Cardiac septum (tissue), 1 donor: ENCODE results near the gene LLGL1. TPM values are rescaled to one million over a fixed set of nuclear protein-coding genes. Genes with fewer than 3 reads are reported as not detected.

Experiments
- DNase-seq: peaks from one replicate; pipeline ENCODE4 v3.0.0-alpha.2; 2020; ENCODE audit warnings: low spot score
- intact Hi-C: fragments of 100-400 bp; cut with DNase I; formaldehyde crosslinking; loops from one replicate; pipeline ENCODE4 v1.14.0; 2022
- long read RNA-seq: library from polyadenylated mRNA; unstranded; transcript quantifications from one replicate; pipeline ENCODE4 v2.0.0, GENCODE V29; 2021
- total RNA-seq: library from RNA; stranded (reverse); fragmentation: NEBNext Ultra II Directional; extraction: Animal tissue kit (Norgen Biotek cat#: 25700); gene quantifications from one replicate; pipeline ENCODE4 v1.2.1, GENCODE V29; 2021
- donor health status: DM: no; HTN: no; CAD: no.

LLGL1 gene
- 9.6 TPM for total RNA-seq
- long read RNA-seq, partial matches to known transcripts: 2 of 4 reads
- long read RNA-seq, other reads (novel, unspliced or antisense): 2 of 4 reads

DNA sequence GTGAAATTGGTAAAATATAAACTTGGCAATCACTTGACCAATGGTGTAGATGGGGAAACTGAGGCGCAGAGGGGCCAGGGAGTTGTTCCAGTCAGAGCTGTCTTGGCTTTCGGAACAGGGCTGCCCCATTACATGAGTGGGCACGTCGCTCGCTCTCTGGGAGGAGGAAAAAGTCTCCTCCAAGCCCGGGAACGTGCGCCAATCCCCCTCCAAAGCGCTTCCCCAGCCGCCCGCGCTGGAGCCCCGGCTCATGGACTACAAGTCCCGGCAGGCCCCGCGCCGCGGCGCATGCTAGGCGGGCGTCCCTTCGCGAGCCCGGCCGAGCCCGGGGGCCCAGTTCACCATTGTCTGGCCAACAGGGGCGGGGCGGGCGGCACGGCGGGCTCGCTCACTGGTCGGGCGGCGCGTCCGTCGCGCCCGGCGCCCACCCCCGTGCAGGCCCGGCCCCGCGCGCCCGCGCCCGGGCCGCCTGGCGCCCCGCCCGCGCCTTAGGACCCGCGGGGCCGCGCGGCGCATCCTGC lies at the start of gene LLGL1:
Gene LLGL1 (plus strand): TSS at position 515 of the 521 bp plus-strand sequence. CDS start 48 bp downstream, outside the sequence.
- DNase-seq: peak; percentile 98
- intact Hi-C loops: loop anchor here (2.0 kb wide), 2 partner anchors 36 to 90 kb away; partner anchors contain the start of genes MIEF2, SMCR8 and TOP3A

DNA sequence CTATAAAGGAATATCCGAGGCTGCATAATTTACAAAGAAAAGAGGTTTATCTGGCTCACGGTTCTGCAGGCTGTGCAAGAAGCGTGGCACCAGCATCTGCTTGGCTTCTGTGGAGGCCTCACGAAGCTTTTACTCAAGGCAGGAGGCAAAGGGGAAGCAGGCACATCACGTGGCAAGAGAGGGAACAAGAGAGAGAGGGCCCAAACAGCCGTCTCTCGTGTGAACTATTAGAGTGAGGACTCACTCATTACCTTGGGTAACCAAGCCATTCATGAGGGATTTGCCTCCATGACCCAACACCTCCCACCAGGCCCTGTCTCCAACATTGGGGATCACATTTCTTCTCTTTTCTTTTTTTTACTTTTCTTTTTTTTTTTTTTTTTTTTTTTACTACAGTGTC lies 49.3 kb upstream of the LLGL1 start:
- intact Hi-C loops: no loop called here
- no peak for DNase-seq

DNA sequence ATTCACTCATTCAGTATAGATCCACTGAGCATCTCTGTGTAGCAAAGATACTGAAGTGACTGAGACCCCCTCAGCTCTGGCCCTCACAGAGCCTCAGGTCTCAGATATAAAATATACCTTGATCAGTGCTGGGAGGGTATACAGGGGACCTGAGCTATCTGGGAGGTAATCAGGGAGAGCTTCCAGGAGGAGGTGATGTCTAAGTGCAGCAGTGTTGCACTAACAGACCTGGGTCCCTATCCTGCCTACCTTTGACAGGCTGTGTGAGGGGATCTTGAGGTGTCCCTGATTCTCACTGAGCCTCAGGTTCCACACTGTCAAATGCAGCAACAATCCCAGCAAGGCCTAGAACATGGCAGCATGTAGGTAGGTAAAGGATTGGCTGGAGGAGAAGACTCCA lies 48.3 kb upstream of the LLGL1 start:
- intact Hi-C loops: no loop called here

DNA sequence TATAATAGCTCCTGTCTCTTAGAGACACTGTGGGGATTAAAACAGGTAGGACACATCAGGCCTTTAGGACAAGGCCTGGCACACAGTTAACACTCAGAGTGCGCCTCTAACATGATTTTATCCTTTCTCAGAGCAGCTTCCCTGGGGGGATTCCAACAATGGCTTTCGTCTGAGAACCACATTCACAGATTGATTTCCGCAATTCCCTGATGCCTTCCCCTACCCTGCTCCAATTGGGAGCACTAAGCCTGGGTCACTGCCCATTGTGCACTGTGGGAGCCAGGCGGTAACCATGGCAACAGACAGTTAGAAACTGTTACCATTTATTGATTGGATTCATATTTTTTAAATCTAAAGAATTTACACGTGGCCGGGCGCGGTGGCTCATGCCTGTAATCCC lies 47.7 kb upstream of the LLGL1 start:
- no peak for DNase-seq
- intact Hi-C loops: no loop called here

More for the DNA sequence above, 48.3 kb upstream of the LLGL1 start:
- DNase-seq: no peak

DNA sequence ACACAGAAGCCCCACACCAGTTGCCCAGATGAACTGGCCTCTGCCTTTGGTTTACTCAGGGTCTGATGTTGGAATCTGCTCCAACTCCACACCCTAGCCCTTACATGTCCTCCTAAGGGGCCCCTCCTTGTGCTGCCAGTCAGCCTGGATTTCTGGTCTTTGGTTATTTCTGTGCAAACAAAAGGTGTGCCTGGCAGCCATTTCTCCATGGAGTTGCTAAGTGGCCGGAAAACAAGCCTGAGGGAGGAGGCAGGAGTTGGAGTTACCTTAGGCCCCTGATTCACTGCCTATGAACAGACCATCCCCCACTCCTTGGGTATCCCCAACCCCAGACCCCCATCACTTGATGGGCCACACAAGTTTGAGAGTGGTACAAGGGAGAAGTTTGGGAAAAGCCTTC lies 46.2 kb upstream of the LLGL1 start:
- DNase-seq: no peak
- intact Hi-C loops: no loop called here

- no peak for DNase-seq
- intact Hi-C loops: no loop called here
Observed at GRCh38 chr17:18179804-18180203, 45.6 kb upstream of the LLGL1 start.

- intact Hi-C loops: no loop called here
Observed at GRCh38 chr17:18181358-18181757, 44.1 kb upstream of the LLGL1 start.

GRCh38 chr17:18182110-18182977 lies 43.1 kb upstream of the LLGL1 start:
- intact Hi-C loops: no loop called here
- DNase-seq: no peak

More at GRCh38 chr17:18181358-18181757, 44.1 kb upstream of the LLGL1 start:
- no peak for DNase-seq

- intact Hi-C loops: no loop called here
- peak; percentile 92 for DNase-seq
Observed at GRCh38 chr17:18182978-18183333, 42.5 kb upstream of the LLGL1 start.

GRCh38 chr17:18183334-18184142 lies 41.9 kb upstream of the LLGL1 start, which contains the start of gene ALKBH5:
ALKBH5 (plus strand) TSS chr17:18183828; CDS start chr17:18184244, 416 bp downstream.
- DNase-seq: peak; percentile 99
- intact Hi-C loops: loop anchor here (2.0 kb wide), 1 partner anchor 77 kb away; the partner anchor contains the start of gene MIEF2

- intact Hi-C loops: loop anchor here (2.0 kb wide), 1 partner anchor 76 kb away; the partner anchor contains the start of gene MIEF2
- peak; percentile 81 for DNase-seq
Observed at GRCh38 chr17:18184143-18185031, 41.0 kb upstream of the LLGL1 start.

GRCh38 chr17:18185391-18185790 lies 40.0 kb upstream of the LLGL1 start:
- no peak for DNase-seq
- intact Hi-C loops: loop anchor here (2.0 kb wide), 1 partner anchor 75 kb away; the partner anchor contains the start of gene MIEF2

DNA sequence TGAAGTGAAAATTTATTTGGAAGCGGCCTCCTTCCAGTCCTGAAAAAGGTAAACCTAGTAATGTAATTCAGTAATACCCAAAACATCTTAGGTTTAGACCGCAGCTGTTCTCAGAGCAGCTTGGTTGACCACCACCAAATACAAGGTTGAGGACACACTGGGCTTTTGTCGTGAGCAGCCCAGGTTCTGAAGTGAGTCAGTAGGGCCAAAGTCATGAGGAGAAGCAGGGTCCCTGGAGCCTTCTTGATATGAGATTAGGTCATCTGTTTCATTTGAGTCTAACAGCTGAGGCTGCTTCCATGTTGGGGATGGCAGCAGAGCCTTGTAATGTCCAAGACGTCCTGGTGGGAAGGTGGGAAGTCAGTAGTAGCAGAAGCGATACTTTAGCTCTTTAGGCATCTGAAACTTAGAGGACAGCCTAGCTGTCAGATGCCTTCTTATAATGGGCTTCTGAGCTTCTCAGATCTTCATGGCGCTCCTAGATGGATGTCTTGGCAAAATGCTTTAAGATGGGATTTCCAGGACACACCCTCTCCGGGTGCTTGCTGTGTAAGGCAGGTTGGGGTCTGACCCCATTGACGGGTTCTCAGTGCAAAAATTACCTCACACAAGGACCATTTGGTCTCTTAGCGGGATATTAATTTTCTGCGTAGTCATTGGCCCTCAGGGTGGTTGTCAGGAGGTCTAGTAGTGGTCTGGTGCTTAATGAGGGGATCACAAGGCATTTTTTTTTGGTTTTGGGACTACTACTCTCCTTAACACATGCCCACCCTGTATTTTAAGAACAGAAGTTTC lies 39.4 kb upstream of the LLGL1 start:
- DNase-seq: no peak
- intact Hi-C loops: loop anchor here (2.0 kb wide), 1 partner anchor 75 kb away; the partner anchor contains the start of gene MIEF2

DNA sequence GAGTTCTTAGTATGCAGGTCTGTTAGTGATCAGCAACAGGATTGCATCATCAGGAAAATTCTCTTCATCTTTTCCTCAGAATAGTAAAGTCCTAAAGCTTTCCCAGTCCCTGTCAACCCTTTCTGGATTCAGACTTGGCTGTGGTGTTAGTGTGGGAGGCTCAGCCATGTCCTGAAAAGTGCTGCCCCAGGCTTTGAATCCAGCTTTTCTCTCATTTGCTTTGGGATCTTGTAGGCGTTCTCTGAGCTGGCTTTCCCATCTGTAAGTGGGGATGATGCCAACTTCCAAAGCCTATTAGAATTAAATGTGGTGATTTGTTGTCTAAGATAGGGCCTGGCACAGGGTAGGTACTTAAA lies 38.8 kb upstream of the LLGL1 start:
- intact Hi-C loops: no loop called here
- DNase-seq: no peak

DNA sequence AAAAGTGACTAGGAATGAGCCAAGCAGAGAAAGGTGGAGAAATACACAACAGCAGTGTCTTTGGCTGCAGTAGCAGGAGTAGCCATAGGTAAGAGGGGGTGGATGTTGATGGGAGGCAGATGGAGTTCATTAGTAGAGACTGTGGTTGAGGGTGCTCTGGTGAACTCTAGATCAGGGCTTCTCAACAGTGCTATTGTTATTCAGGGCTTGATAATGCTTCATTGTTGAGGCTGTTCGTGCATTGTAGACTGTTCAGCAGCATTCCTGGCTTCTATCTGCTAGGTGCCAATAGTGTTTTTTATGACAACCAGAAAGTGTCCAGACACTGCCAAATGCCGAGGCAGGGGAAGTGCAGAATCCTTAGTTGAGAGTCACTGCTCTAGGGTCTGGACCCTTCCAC lies 38.2 kb upstream of the LLGL1 start:
- intact Hi-C loops: no loop called here
- no peak for DNase-seq

GRCh38 chr17:18187821-18188761 lies 37.3 kb upstream of the LLGL1 start:
- intact Hi-C loops: no loop called here

DNA sequence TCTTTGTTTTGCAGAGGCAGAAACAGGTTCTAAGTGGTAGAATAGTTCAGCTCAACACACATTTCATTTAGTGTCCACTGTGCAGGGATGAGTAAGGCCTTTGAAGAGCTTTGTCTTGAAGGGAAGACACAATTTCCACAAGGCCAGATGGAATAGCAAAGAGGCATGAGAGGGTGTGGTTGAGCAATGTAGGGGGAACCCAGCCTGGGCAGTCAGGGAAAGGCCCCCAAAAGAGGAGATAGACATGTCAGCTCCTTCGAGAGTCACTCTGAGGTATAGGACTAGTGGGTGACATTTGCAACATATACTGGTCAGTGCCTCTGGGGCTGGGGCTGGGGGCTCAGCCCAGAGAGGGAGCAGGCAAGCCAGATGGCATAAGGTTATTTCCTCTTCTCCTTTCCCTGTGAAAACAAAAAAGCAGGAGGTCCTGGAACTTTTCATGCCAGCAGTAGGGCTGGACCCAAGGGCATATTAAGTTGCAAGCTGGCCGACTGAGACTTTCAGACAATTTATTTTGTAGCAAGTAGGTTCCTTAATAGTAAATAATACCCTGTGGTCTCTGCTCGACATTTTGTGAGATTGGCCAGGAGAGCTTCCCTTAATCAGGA lies 34.7 kb upstream of the LLGL1 start:
- intact Hi-C loops: no loop called here
- no peak for DNase-seq

More at GRCh38 chr17:18187821-18188761, 37.3 kb upstream of the LLGL1 start:
- no peak for DNase-seq
